Caki2 (cell line): ENCODE measurements around the gene CPA1. TPM values are rescaled to one million over a fixed set of nuclear protein-coding genes. Genes with fewer than 3 reads are reported as not detected.

Experiments
- total RNA-seq: library from RNA; depleted of rRNA; stranded (reverse); fragments of >200 nt; shearing (Covaris generic); gene quantifications from 2 replicates; pipeline ENCODE4 v1.2.3, GENCODE V29; 2014; ENCODE audit warnings: low replicate concordance; rRNA removed

CPA1 gene
- total RNA-seq, 1 experiment from 2014 or later: not detected

Other genes starting within 250 kb of the CPA1 start
- 4.0 and 4.5 TPM in 2 replicates for gene TMEM209, start 175.1 kb upstream of the CPA1 start, total RNA-seq
- not detected in 2 replicates for gene SSMEM1, start 172.6 kb upstream of the CPA1 start, total RNA-seq
- gene CPA2, start 113.6 kb upstream of the CPA1 start, total RNA-seq: not detected in 2 replicates
- 11.6 and 23.1 TPM in 2 replicates for gene CPA4, start 87.3 kb upstream of the CPA1 start, total RNA-seq
- gene CPA5, start 35.7 kb upstream of the CPA1 start, total RNA-seq: not detected in 2 replicates
- 13.2 and 23.0 TPM in 2 replicates for gene CEP41, start 60.5 kb downstream of the CPA1 start, total RNA-seq
- gene MEST, start 111.6 kb downstream of the CPA1 start, total RNA-seq: 26.0 and 28.6 TPM in 2 replicates